GM12872 (cell line): ENCODE measurements around the gene OR5AU1.

ENCODE experiments used
- TF ChIP-seq, protein P1 (sequence below): IDR thresholded peaks from 3 replicates; pipeline ENCODE4 v1.5.1; 2011; ENCODE audit warnings: low read depth, mild to moderate bottlenecking, low read length, moderate library complexity; ENCODE audit not compliant: insufficient read depth

OR5AU1 gene

DNA sequence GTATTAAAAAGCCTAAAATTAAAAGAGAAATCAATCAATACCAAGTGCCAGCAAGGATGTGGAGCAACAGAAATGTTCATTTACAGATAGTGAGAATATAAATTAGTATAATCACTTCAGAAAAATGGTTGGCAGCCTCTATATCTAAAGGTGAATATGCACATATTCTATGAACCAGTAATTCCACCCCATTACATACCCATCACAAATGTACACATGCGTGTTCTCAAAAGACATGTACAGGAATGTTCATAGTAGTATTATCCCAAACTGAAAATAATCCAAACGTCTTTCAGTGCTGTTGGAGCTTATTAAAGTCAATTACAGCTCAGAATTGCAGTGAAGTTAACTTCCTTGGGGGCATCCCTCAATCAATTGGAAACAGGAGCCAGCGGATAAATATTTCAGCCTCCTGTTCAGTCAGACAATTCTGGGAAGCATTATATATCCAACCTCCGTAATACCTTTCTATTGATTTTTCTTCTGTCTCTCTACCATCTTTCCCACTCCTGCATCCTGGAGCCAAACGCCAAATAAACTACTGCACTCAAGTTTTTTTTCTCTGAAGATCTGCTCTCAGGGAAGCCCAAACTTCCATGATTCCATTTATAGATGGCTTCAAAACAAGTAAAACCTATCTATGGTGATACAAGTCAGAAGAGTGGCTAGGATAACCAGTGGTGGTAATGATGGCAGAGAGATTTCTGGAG is 45.0 kb upstream of the OR5AU1 start:
- TF ChIP-seq, protein P1, sequence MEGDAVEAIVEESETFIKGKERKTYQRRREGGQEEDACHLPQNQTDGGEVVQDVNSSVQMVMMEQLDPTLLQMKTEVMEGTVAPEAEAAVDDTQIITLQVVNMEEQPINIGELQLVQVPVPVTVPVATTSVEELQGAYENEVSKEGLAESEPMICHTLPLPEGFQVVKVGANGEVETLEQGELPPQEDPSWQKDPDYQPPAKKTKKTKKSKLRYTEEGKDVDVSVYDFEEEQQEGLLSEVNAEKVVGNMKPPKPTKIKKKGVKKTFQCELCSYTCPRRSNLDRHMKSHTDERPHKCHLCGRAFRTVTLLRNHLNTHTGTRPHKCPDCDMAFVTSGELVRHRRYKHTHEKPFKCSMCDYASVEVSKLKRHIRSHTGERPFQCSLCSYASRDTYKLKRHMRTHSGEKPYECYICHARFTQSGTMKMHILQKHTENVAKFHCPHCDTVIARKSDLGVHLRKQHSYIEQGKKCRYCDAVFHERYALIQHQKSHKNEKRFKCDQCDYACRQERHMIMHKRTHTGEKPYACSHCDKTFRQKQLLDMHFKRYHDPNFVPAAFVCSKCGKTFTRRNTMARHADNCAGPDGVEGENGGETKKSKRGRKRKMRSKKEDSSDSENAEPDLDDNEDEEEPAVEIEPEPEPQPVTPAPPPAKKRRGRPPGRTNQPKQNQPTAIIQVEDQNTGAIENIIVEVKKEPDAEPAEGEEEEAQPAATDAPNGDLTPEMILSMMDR = no peak

DNA sequence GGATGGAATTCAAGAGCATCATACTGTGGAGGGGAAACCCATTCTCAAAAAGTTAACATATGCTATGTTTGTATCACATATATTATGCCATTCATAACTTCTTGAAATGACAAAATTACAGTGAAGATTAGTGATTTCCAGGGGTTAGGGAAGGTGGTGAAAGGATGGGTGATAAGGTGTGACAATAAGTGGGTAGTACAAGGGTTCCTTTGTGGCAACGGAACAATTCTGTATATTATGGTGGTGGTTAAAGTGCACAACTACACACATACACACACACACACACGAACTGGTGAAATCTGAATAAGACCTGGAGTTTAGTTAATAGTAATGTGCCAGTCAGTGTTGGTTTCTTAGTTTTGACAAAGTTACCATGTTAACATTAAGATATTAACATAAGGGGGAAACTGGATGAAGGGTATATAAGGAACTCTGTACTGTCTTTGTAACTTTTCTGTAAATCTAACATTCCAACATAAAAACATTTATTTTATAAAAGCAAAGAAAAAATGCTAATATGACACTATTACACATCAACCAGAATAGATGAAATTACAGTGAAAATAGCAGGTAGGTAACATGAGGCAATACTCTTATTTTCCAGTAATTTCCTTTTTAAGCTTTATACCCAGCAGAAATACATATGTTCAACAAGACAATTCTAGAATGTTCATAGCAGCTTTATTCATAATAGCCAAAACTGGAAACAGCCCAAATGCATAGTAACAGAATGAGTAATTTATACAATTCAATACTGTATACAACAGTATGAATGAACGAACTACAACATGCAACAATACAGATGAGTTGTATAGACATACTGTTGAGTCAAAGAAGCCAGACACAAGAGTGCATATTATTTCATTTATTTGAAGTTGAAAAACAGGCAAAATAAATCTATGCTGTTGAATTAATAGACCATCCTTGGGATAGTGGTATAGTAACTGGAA is 44.0 kb upstream of the OR5AU1 start:
- TF ChIP-seq, protein P1 = no peak

- TF ChIP-seq, protein P1 = no peak
Observed at GRCh38 chr14:21197418-21198205, 41.7 kb upstream of the OR5AU1 start.

DNA sequence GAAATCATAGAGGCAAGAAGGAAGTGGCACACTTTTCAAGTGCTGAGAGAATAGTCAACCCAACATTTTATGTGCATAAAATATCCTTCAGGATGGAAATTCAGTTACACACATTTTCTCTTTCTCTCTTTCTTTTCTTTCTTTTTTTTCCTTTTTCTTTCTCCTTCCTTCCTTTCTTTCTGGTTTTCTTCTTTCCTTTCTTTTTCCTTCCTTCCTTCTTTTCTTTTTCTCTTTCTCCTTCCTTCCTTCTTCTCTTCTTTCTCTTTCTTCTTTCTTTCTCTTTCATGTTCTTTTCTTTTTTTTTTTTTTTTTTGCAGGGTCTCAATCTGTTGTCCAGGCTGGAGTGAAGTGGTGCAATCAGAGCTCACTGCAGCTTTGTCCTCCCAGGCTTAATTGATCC is 38.7 kb upstream of the OR5AU1 start:
- TF ChIP-seq, protein P1 = no peak

GRCh38 chr14:21192875-21193535 is 37.1 kb upstream of the OR5AU1 start:
- TF ChIP-seq, protein P1 = no peak

GRCh38 chr14:21192447-21192822 is 36.6 kb upstream of the OR5AU1 start:
- TF ChIP-seq, protein P1 = no peak
